PC-3 (cell line): ENCODE results near the gene MTA3.

Source experiments
- EZH2phosphoT487 ChIP-seq: fragments of 300-600 bp; sonication (generic); IDR thresholded peaks from 2 replicates; pipeline ENCODE4 v1.6.1; 2018; ENCODE audit warnings: mild to moderate bottlenecking, antibody characterized with exemption, low read length, borderline replicate concordance
- TF ChIP-seq, protein P1 (sequence below): fragments of 300-600 bp; sonication (generic); conservative IDR thresholded peaks from 2 replicates; pipeline ENCODE4 v1.5.1; 2017; ENCODE audit warnings: antibody characterized with exemption, low read depth, mild to moderate bottlenecking, low read length

DNA sequence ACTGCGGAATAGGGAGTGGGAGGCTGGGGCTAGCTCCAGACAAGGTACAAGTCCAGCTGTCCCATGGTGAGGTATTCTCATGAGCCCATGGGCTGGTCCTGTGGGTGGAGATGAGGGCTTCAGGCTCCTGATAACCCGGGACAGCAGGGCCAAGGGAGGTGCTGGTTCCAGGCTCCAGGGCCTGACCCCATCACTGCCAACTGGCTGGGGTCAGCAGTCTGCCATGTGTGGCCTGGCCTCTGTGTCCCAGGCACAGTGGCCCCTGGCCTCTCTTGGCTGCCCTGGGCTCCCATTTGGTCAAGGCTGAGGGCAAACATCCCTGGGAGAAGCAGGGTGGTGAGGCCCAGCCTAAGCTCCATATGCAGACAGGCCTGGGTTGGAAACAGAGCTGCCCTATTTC lies 196.5 kb downstream of the MTA3 start:
- TF ChIP-seq, protein P1, sequence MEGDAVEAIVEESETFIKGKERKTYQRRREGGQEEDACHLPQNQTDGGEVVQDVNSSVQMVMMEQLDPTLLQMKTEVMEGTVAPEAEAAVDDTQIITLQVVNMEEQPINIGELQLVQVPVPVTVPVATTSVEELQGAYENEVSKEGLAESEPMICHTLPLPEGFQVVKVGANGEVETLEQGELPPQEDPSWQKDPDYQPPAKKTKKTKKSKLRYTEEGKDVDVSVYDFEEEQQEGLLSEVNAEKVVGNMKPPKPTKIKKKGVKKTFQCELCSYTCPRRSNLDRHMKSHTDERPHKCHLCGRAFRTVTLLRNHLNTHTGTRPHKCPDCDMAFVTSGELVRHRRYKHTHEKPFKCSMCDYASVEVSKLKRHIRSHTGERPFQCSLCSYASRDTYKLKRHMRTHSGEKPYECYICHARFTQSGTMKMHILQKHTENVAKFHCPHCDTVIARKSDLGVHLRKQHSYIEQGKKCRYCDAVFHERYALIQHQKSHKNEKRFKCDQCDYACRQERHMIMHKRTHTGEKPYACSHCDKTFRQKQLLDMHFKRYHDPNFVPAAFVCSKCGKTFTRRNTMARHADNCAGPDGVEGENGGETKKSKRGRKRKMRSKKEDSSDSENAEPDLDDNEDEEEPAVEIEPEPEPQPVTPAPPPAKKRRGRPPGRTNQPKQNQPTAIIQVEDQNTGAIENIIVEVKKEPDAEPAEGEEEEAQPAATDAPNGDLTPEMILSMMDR: no peak
- no peak for TF ChIP-seq EZH2phosphoT487
